Mucosa of rectum (tissue), 2 donors: ENCODE measurements around the gene MST1.

Experiments used
- H3K27ac ChIP-seq, 2 donors: one replicate each; pipeline ENCODE4 v1.7.0; 2013; ENCODE audit warnings: inconsistent platforms in 2 of 2, low read depth in 2 of 2, low read length in 2 of 2
- H3K27me3 ChIP-seq, 2 donors: one replicate each; pipeline ENCODE4 v1.7.0; 2013; ENCODE audit warnings: low read length in 2 of 2; ENCODE audit not compliant: control insufficient read depth in 2 of 2, insufficient read depth in 2 of 2
- H3K36me3 ChIP-seq, 2 donors: one replicate each; pipeline ENCODE4 v1.7.0; 2013; ENCODE audit warnings: low read length in 2 of 2; ENCODE audit not compliant: control insufficient read depth in 2 of 2, insufficient read depth in 2 of 2
- H3K4me1 ChIP-seq, 2 donors: one replicate each; pipeline ENCODE4 v1.7.0; 2013; ENCODE audit warnings: low read length in 2 of 2, mild to moderate bottlenecking in 1 of 2; ENCODE audit not compliant: control insufficient read depth in 2 of 2, insufficient read depth in 2 of 2
- H3K4me3 ChIP-seq, 2 donors: one replicate each; pipeline ENCODE4 v1.7.0; 2013; ENCODE audit warnings: low read length in 2 of 2
- H3K9ac ChIP-seq, 2 donors: one replicate each; pipeline ENCODE4 v1.7.0; 2013; ENCODE audit warnings: low read length in 2 of 2, low read depth in 1 of 2, mild to moderate bottlenecking in 1 of 2
- H3K9me3 ChIP-seq, 2 donors: one replicate each; pipeline ENCODE4 v1.7.0; 2013; ENCODE audit warnings: low read length in 2 of 2; ENCODE audit not compliant: control insufficient read depth in 2 of 2
- donor health status: healthy.
- donor health status: Normal muscosa, but diverticular disease.

Gene MST1

DNA sequence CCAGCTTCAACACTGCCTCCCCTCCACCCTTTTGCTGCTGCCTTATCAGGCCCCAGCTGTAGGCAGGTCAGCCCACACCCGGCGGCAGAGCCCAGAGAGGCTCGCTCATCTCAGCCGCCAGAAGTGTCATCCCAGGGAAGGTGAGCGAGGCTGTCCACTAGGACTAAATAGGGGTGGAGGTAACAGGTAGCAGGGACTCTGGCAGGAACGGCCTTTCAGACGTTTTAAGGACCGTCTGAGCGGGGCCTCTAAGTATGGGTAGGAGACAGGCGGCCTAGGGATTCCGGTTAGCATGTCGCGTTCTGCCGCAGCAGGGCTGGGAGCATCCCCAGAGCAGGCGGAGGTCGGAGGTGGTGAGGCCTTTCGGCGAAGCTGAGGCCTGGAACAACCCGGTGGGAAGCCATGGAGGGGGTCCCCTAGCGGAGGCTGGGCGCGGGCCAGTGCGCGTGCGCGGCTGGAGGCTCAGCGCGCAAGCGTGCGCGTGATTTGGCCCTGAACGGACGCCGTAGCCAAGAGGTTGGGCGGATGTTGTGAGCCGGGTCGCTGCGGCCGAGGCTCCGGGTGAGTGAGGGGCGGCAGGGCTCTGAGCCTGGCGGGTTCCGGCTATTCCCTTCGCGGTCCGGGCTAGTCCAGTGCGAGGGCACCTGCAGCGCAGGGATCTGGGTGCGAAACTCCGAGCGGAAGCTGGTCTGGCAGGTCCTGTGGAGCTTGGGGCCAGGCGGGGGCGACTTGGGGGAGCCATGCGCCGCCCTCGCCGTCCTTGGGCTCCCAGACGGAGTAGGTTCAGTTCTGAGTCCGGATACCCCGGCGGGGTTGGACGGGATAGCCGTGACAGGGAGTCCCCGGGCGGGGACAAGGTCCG is at the start of gene MST1, which contains the start of gene RNF123:
Gene MST1, minus strand, starts transcription at position 429 of the 862 bp plus-strand sequence. CDS start 783 bp downstream, outside the sequence.
Gene RNF123, plus strand, starts transcription at position 512 of the 862 bp plus-strand sequence. CDS start 1,609 bp downstream, outside the sequence.
- Histone ChIP-seq H3K4me3 (peak within 1 kb of the TSS; percentile 91 to 97), H3K9ac (peak within 1 kb of the TSS; percentile 84 to 86), H3K9me3 (no peaks in the 10 kb centered on the region), H3K27me3 (no peaks in the 10 kb centered on the region), H3K36me3 (peaks cover 0 to under 1% of the 10 kb centered on the region in 2 donors), H3K4me1 (peaks cover 11 to 20% of the 10 kb centered on the region in 2 donors), H3K27ac (peak within 1 kb of the TSS; percentile 70 to 75)

DNA sequence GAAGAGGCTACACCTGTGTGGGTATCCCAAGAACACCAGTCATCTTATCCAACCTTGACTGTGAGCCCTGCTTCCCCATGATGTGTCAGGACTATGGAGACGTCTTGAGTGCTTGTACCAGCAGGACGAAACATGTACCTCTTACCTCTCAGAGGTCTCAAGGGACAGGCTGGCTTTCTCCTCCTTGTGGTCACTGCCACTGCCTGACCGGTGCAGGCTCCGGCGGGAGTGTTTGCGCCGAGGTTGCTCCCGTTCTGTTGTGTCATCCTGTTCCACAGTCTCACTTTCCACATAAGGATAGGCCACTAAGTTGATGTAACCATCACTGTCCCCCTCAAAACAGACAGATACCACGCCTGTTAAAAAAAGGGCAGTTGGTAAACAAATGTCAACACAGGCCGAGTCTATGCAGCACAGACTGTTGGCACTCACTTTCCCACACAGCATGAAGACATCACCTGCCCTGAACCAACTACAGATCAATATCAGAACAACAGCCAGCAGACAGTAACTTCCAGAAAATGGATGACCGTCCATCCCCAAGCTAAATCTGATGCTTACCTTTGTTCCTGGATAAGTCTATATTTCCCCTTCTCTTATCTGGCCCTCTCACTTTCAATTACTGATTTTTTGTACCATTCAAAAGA is 48.9 kb upstream of the MST1 start:
- Histone ChIP-seq H3K27me3 (no peaks in the 10 kb centered on the region), H3K4me1 (no peaks in the 10 kb centered on the region), H3K27ac (no peak overlapping the region), H3K36me3 (peaks cover 41 to 47% of the 10 kb centered on the region in 2 donors), H3K4me3 (no peak overlapping the region), H3K9ac (no peak overlapping the region), H3K9me3 (no peaks in the 10 kb centered on the region)

- no peak overlapping the region for H3K9ac ChIP-seq
- no peak overlapping the region for H3K4me3 ChIP-seq
- H3K9me3 ChIP-seq = no peaks in the 10 kb centered on the region
- H3K27me3 ChIP-seq = no peaks in the 10 kb centered on the region
- H3K4me1 ChIP-seq = no peaks in the 10 kb centered on the region
- H3K27ac ChIP-seq = no peak overlapping the region
- peaks cover 54 to 59% of the 10 kb centered on the region in 2 donors for H3K36me3 ChIP-seq
Observed at GRCh38 chr3:49734752-49735151, 45.5 kb upstream of the MST1 start.

DNA sequence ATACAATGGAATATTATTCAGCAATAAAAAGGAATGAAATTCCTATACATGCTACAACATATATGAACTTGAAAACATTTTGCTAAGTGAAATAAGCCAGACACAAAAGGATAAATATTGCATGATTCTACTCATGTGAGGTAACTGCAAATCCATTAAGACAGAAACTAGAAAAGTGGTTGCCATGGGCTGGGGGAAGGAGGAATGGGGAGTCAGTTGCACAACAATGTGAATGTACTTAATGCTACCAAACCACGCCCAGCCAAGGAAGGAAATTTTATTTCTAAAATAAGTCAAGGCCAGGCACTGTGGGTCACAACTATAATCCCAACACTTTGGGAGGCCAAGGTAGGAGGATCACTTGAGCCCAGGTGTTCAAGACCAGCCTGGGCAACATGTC is 44.3 kb upstream of the MST1 start:
- H3K9ac ChIP-seq = no peak overlapping the region
- H3K4me1 ChIP-seq = no peaks in the 10 kb centered on the region
- H3K4me3 ChIP-seq = no peak overlapping the region
- no peaks in the 10 kb centered on the region for H3K9me3 ChIP-seq
- H3K27ac ChIP-seq = no peak overlapping the region
- peaks cover 54% of the 10 kb centered on the region in 2 donors for H3K36me3 ChIP-seq
- H3K27me3 ChIP-seq = no peaks in the 10 kb centered on the region

DNA sequence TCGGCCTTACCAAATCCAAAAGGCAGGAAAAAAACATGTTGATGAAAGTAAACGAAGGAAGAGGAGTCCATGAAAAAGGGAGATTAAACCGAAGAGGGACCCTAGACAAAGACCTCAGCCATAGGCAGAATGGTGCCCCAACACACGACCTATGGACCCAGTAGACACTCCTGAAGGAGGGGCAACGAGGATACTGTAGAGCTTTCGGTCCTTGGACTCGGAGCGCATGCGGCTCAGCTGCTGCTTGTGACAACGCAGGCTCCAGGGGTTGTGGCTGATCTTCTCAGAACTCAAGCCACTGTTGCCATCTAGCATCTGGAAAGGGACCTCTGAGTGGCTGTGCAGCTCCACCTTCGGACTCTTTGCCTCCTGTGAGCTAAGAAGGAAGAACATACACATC is 43.3 kb upstream of the MST1 start:
- no peak overlapping the region for H3K9ac ChIP-seq
- H3K4me1 ChIP-seq = no peaks in the 10 kb centered on the region
- no peak overlapping the region for H3K4me3 ChIP-seq
- H3K27me3 ChIP-seq = no peaks in the 10 kb centered on the region
- no peak overlapping the region for H3K27ac ChIP-seq
- H3K36me3 ChIP-seq = peaks cover 51% of the 10 kb centered on the region in 2 donors
- H3K9me3 ChIP-seq = no peaks in the 10 kb centered on the region

- peaks cover 39 to 54% of the 10 kb centered on the region in 2 donors for H3K36me3 ChIP-seq
- H3K4me3 ChIP-seq = no peak overlapping the region
- no peaks in the 10 kb centered on the region for H3K9me3 ChIP-seq
- no peaks in the 10 kb centered on the region for H3K27me3 ChIP-seq
- H3K27ac ChIP-seq = no peak overlapping the region
- no peak overlapping the region for H3K9ac ChIP-seq
- H3K4me1 ChIP-seq = peaks cover 1 to 10% of the 10 kb centered on the region in 2 donors
Observed at GRCh38 chr3:49729966-49730609, 40.8 kb upstream of the MST1 start.

DNA sequence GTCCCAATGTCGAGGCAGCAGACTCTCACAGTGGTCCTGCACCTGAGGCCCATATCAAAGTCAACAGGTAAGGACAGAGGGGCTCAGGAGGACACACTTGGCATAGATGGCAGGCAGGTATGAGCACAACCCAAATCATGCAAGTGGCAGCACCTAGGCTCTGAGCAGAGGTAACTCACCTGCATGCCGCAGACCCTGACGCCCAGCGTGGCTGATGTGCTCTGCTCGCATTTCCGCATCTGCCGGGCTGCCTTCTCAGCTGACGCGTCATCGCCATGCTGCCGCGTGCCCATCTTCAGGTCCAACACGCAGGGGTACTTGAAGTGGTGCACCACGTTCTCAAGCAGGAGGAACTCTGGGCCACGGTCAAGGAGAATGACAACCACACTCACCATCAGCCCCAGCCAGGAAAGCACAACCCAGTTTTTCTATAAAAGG is 38.7 kb upstream of the MST1 start:
- H3K36me3 ChIP-seq = peaks cover 25 to 41% of the 10 kb centered on the region in 2 donors

DNA sequence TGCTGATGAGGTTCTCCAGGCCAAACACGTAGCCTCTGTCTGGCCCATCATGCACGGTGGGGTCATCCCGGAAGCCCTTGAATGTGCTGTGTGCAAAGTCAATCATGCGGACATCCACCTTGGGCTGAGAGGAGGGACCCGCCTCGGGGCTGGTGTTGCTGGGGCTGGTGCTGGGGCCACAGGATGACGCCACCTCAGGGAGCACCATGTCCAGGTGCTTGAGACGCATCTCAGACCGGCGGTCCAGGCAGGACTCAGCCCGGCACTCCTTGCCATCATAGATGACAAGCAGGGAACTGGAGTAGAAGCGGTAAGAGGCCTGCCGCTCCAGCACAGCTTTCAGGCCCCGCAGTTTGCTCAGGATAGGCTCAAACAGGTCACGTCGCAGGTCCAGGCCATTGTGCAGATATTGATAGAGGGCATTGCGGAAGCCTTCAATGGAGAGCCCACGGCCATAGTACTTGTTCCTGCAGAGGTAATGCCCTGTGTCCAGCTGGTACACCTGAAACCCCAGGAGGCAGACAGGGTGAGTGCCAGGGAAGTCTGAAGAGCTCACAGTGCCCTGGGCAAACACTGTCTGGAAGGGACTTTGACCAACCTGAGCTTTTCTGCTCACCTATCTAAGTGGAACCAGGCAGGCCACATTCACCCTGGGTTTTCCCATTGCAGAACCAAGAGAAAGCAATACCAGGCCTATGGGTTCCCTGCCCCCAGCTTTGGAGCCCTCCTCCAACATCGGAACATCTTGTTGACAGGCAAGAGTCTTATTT is 38.1 kb upstream of the MST1 start:
- H3K9me3 ChIP-seq = no peaks in the 10 kb centered on the region
- no peak overlapping the region for H3K9ac ChIP-seq
- no peaks in the 10 kb centered on the region for H3K27me3 ChIP-seq
- peaks cover 20 to 25% of the 10 kb centered on the region in 2 donors for H3K4me1 ChIP-seq
- H3K36me3 ChIP-seq = peaks cover 23 to 39% of the 10 kb centered on the region in 2 donors
- no peak overlapping the region for H3K4me3 ChIP-seq
- H3K27ac ChIP-seq = no peak overlapping the region

More for the DNA sequence above, 38.7 kb upstream of the MST1 start:
- Histone ChIP-seq H3K9me3 (no peaks in the 10 kb centered on the region), H3K27me3 (no peaks in the 10 kb centered on the region), H3K4me3 (no peak overlapping the region), H3K4me1 (peaks cover 14 to 19% of the 10 kb centered on the region in 2 donors), H3K9ac (no peak overlapping the region), H3K27ac (no peak overlapping the region)

DNA sequence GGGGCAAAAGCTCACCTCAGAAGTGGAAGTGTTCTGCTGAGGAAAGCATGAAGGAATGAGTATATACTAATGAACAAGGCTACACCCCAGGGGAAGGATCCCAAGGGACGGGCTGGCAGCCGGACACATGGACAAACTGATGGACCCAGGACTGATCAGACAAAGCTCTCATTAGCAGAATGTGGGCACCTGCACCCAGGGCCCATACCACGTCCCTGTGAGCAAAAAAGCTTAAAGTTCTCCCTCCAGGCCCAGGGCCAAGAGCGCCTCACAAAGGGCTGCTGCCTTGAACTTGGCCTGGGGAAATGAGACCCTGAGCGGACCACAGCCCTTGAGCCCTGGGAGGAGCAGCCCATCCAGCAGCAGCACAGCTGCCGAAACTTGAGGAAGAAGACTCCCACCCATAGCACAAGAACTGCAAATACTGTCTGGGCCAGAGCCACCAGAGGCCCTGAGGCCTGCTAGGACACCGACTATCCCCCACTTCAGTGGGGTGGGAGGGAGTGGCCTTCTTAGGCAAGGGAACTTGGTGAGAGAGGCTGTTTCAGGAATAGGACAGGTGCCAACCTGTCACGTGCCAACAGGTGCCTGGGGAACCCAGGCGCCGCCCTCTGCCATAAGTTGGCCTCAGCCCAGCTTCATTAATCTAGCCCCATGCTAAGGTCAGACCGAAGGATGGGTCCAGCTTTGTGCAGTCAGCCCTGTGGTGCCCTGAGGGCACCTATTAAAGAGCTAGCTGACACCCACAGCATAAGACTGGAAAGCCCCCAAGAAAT is 36.8 kb upstream of the MST1 start:
- Histone ChIP-seq H3K36me3 (peaks cover 25 to 44% of the 10 kb centered on the region in 2 donors), H3K27ac (peak overlapping the region in 1 of 2 donors; percentile 23), H3K9ac (no peak overlapping the region), H3K27me3 (no peaks in the 10 kb centered on the region), H3K9me3 (no peaks in the 10 kb centered on the region), H3K4me3 (no peak overlapping the region), H3K4me1 (peaks cover 23 to 30% of the 10 kb centered on the region in 2 donors)
